ENCODE data around the gene NPIPB13.
A peak's percentile ranks its signal among the peaks of the same experiment; 100 is the strongest.
"Not testable (repeated sequence)": the region's sequence is repeated elsewhere in the genome, so short reads cannot be mapped to it uniquely, and the experiment has no call there.

The NPIPB13 gene

GRCh38 chr16:30248379-30248778, at the start of gene NPIPB13:
NPIPB13 (minus strand) TSS chr16:30248479; CDS start chr16:30245573, 2,906 bp downstream.
- DNase-seq, result not testable (repeated sequence)

DNA sequence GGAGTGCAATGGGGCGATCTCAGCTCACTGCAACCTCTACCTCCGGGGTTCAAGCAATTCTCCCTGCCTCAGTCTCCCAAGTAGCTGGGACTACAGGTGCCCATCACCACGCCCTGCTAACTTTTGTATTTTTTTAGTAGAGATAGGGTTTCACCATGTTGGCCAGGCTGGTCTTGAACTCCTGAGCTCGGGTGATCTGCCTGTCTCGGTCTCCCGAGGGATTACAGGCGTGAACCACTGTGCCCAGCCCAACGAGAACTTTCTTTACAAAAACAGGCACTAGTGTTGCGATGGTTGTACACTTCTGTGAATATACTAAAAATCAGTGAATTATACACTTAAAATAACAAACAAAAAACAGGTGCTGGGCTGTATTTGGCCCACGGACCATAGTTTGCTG, 34.1 kb upstream of the NPIPB13 start:
- DNase-seq, result not testable (repeated sequence)

DNA sequence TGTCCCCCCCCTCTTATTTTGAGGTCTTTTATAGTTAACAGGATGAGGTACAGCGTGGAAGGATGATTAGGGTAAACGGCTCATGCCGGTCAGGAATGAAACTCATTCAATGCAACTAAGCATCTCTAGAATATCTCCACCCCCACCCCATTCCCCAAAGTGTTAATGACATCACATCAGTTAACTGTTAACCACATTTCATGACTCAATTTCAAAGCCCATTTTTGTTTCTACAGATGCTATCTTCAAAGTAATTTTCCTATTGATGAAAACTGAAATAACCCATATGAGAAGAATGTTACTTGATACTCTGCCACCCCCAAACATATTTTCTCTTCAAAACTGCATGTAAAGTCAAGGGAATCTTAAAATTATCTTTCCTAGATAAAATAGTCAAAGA, 30.2 kb upstream of the NPIPB13 start:
- DNase-seq, result not testable (repeated sequence)

DNA sequence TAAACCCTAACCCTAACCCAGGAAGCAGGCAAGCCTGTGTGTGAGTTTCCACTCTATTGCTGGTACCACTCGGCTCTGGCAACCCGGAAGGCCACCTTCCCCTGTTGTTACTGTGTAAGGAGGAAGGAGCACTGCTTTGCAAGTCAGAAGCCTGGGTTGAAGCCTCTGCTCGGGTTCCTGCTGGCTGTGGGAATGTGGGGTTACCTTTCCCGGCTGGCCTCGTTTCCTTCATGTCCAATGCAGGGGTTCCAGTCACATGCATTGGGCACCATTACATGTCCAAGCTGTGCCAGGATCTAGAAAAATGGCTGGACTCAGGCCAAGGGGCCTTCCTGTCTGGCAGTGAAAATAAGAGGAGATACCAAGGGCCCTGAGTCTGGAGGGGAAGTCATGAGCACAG, 31.2 kb downstream of the NPIPB13 start:
- DNase-seq, result not testable (repeated sequence)

DNA sequence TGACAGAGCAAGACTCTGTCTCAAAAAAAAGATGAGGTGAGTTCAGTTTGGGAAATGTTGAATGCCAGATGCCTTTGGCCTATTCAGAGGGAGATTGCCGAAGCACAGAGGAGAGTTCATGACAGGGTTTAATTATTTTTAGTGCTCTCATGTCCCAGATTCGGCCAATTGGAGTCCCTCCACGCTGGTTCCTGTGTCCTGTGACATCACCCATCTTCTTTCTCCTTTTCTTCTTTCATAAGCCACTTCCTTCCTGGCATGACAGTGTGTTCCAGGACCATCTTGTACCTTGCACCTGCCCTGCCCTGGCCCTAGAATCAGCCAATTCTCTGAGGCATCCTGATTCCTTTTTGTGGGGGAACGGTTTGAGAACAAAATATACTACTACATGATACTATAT, 36.9 kb downstream of the NPIPB13 start:
- not testable (repeated sequence) for DNase-seq

GRCh38 chr16:30209032-30209431, 39.2 kb downstream of the NPIPB13 start:
- peak; percentile 57 for DNase-seq

DNA sequence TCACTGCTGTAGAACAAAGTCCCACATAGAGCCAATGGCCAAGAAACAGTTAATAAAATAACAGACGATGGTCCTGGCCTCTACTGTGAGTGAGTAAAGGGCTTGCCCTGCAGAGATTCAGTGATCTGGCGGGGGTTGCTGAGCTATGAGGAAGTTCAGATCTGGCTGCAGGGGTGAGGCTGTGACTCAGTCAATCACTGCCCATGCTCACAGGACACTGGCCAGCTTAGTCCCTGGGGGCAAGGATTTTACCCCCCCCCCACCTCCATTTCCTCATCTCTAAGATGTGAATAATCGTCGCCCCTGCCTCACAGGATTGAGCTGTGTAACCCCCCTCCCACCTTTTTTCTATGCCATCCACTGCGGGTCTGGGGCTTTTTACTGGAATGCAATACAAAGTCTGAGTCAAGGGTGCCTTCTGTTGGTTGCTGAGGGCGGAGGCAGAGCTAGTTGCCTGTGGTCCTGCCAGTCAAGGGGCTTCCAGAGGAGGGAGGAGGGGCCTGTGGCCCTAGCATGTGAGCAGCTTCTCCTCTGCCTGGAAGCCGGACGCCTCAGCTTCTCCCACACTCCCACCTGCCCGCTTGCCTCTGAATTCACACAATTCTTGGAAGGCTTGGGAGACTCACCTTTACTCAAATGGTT, 41.1 kb downstream of the NPIPB13 start:
- DNase-seq, result peak; percentile 1

GRCh38 chr16:30206252-30206651, 42.0 kb downstream of the NPIPB13 start:
- DNase-seq, result not testable (repeated sequence)

DNA sequence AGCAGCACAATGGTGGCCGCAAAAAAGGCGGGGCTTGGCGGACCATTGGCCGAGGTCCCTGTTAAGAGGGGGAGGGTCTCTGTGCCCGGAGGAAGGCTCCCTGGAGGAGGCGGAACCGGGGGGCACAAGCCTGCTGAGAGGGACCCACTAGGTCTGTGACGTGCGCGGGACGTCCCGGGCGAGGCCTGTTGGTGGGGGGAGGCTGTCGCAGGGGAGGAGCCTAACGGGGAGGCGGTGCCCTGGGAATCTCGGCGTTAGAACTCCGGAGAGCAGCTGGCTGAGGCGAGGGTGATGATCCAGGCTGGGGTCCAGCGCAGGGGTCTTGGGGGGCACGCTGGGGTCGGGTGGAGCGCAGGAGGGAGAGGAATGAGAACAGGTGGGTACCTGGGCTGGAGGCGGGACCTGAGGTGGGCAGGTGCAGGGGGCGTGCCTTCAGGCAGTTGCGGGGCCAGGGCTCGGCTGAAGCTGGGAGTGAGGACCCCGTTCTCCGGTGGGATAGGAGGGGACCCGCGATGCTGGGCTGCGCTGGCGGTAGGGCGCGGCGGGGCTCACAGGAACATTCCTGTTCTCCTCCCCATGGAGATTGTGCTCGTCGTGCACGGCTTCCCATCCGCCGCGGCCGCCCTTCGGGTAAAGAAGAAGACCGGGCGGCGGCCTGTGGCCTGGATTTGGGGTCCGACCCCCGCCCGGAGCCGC, 42.6 kb downstream of the NPIPB13 start:
- DNase-seq, result not testable (repeated sequence)

GRCh38 chr16:30199608-30200343, 48.5 kb downstream of the NPIPB13 start:
- DNase-seq, result not testable (repeated sequence)

DNA sequence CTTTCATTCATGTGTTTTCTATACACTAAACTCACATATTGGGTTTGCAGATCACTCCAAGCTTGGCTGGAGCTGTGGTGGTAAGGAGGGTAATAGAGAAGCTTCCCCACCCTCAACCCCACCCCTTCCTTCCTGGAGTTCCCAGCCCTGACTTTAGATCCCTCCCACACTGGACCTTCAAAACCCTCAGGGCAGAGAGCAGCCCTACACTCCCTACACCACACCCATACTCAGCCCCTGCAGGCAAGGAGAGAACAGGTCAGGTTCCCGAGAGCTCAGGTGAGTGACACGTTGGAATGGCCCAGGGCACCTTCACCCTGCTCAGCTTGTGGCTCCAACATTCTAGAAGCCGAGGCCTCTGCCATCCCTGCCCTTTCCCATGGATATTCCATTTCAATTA, 49.2 kb downstream of the NPIPB13 start, which contains the start of gene SULT1A3:
SULT1A3 (plus strand) TSS at position 207 of the 400 bp plus-strand sequence. CDS start 1,474 bp downstream, outside the sequence.
- not testable (repeated sequence) for DNase-seq

Measured in CD4-positive, alpha-beta T cell treated with Interferon gamma for 1 hour (primary cell).